WTC11 (cell line): Measurements from ENCODE around the gene DHX9. TPM values are rescaled to one million over a fixed set of nuclear protein-coding genes. Genes with fewer than 3 reads are reported as not detected.

Source experiments
- ATAC-seq: fragments of 200-7000 bp; cut with Tn5 transposase; 2 replicates; pipeline ENCODE4 v1.10.0; 2021; ENCODE audit warnings: mild to moderate bottlenecking, moderate library complexity
- CTCF ChIA-PET: fragments of 300-600 bp; sonication (Branson Sonifier 250); formaldehyde crosslinking; loops from one replicate; lab custom pipeline; 2021; ENCODE audit warnings: antibody characterized with exemption; lab: Charles Lee
- POLR2A ChIA-PET: fragments of 350-600 bp; sonication (Branson Sonifier 250); formaldehyde crosslinking; loops from one replicate; lab custom pipeline; 2021; ENCODE audit warnings: antibody characterized with exemption; lab: Charles Lee
- DNase-seq: peaks from one replicate; pipeline ENCODE4 v3.0.0; 2021; ENCODE audit warnings: low spot score
- H3K27ac Mint-ChIP-seq: 2 replicates; pipeline ENCODE4 v1.8.0; 2021; ENCODE audit warnings: mixed read lengths
- H3K27me3 Mint-ChIP-seq: 2 replicates; pipeline ENCODE4 v1.8.0; 2021; ENCODE audit warnings: low read depth, mild to moderate bottlenecking, moderate library complexity, mixed read lengths
- H3K36me3 Mint-ChIP-seq: 2 replicates; pipeline ENCODE4 v1.8.0; 2021; ENCODE audit warnings: mixed read lengths
- H3K4me1 Mint-ChIP-seq: 2 replicates; pipeline ENCODE4 v1.8.0; 2022; ENCODE audit warnings: mixed read lengths
- H3K4me3 Mint-ChIP-seq: 2 replicates; pipeline ENCODE4 v1.8.0; 2021; ENCODE audit warnings: mild to moderate bottlenecking, moderate library complexity, mixed read lengths
- H3K9me3 Mint-ChIP-seq: 2 replicates; pipeline ENCODE4 v1.8.0; 2021; ENCODE audit warnings: mixed read lengths
- ATF3 ChIP-seq: sonication (generic); formaldehyde crosslinking; conservative IDR thresholded peaks from 2 replicates; pipeline ENCODE4 v1.8.1; 2022; ENCODE audit warnings: mild to moderate bottlenecking, missing genetic modification reagents
- CBFB ChIP-seq: sonication (generic); formaldehyde crosslinking; IDR thresholded peaks from 2 replicates; pipeline ENCODE4 v1.8.1; 2022; ENCODE audit warnings: mild to moderate bottlenecking, low read depth, missing genetic modification reagents
- CDX4 ChIP-seq: fragments of 250-450 bp; sonication (Bioruptor Pico); IDR thresholded peaks from 2 replicates; pipeline ENCODE4 v1.9.0; 2021; ENCODE audit warnings: moderate library complexity, mild to moderate bottlenecking, inconsistent platforms, borderline replicate concordance
- CTCF ChIP-seq: fragments of 200-600 bp; IDR thresholded peaks from 2 replicates; pipeline ENCODE4 v1.8.0; 2022; ENCODE audit warnings: antibody characterized with exemption
- E2F5 ChIP-seq: sonication (generic); formaldehyde crosslinking; IDR thresholded peaks from 2 replicates; pipeline ENCODE4 v1.8.1; 2022; ENCODE audit warnings: mild to moderate bottlenecking, moderate library complexity, missing genetic modification reagents
- EMX1 ChIP-seq: fragments of 250-450 bp; sonication (Bioruptor Pico); IDR thresholded peaks from 2 replicates; pipeline ENCODE4 v1.8.0; 2021; ENCODE audit warnings: mild to moderate bottlenecking
- ERG ChIP-seq: fragments of 250-450 bp; sonication (Bioruptor Pico); IDR thresholded peaks from 2 replicates; pipeline ENCODE4 v1.8.0; 2021; ENCODE audit warnings: mild to moderate bottlenecking
- IRF1 ChIP-seq: sonication (generic); formaldehyde crosslinking; IDR thresholded peaks from 2 replicates; pipeline ENCODE4 v1.8.0; 2023; ENCODE audit warnings: missing genetic modification reagents
- IRF2 ChIP-seq: sonication (generic); formaldehyde crosslinking; IDR thresholded peaks from 2 replicates; pipeline ENCODE4 v1.8.0; 2022; ENCODE audit warnings: low read depth, missing genetic modification reagents, borderline replicate concordance
- KAT7 ChIP-seq: sonication (generic); formaldehyde crosslinking; IDR thresholded peaks from 2 replicates; pipeline ENCODE4 v1.8.1; 2023; ENCODE audit warnings: missing genetic modification reagents, mild to moderate bottlenecking, borderline replicate concordance
- RELA ChIP-seq: sonication (generic); formaldehyde crosslinking; IDR thresholded peaks from 2 replicates; pipeline ENCODE4 v1.8.1; 2022; ENCODE audit warnings: missing genetic modification reagents, mild to moderate bottlenecking, borderline replicate concordance
- TCF7 ChIP-seq: sonication (generic); formaldehyde crosslinking; IDR thresholded peaks from 2 replicates; pipeline ENCODE4 v1.8.0; 2022; ENCODE audit warnings: mild to moderate bottlenecking, low read depth, missing genetic modification reagents, moderate library complexity
- ZBTB21 ChIP-seq: sonication (generic); formaldehyde crosslinking; IDR thresholded peaks from 2 replicates; pipeline ENCODE4 v1.8.1; 2023; ENCODE audit warnings: mild to moderate bottlenecking, missing genetic modification reagents, borderline replicate concordance
- ZNF423 ChIP-seq: fragments of 250-450 bp; sonication (Bioruptor Pico); IDR thresholded peaks from 2 replicates; pipeline ENCODE4 v2.1.2; 2022; ENCODE audit warnings: mild to moderate bottlenecking, moderate library complexity
- ZNF425 ChIP-seq: fragments of 250-450 bp; sonication (Bioruptor Pico); conservative IDR thresholded peaks from 2 replicates; pipeline ENCODE4 v1.9.0; 2021; ENCODE audit warnings: mild to moderate bottlenecking
- total RNA-seq: library from RNA; stranded (reverse); gene quantifications from 3 replicates; pipeline ENCODE4 v1.2.3, GENCODE V29; 2021

DHX9 gene
- total RNA-seq, 1 experiment from 2014 or later, result 280 TPM

GRCh38 chr1:182795563-182796228 is 43.5 kb upstream of the DHX9 start:
- Mint-ChIP-seq H3K27me3 (peaks cover 24% of the 10 kb centered on the region), H3K27ac (no peak overlapping the region), H3K9me3 (no peaks in the 10 kb centered on the region), H3K36me3 (no peaks in the 10 kb centered on the region), H3K4me1 (peaks cover 10% of the 10 kb centered on the region), H3K4me3 (no peak overlapping the region)
- DNase-seq (no peak), ATAC-seq (no peak)
- TF ChIP-seq CTCF, result no peak
- TF ChIP-seq CBFB (CRISPR knock-in tag), result no peak
- TF ChIP-seq IRF2 (CRISPR knock-in tag), result no peak
- no peak for TF ChIP-seq TCF7 (CRISPR knock-in tag)
- TF ChIP-seq EMX1 (CRISPR knock-in tag), result no peak
- TF ChIP-seq ZNF425, result no peak
- TF ChIP-seq ZNF423 (CRISPR knock-in tag), result no peak
- TF ChIP-seq IRF1, result no peak
- no peak for TF ChIP-seq KAT7 (CRISPR knock-in tag)
- TF ChIP-seq ATF3 (CRISPR knock-in tag), result no peak
- no peak for TF ChIP-seq RELA (CRISPR knock-in tag)
- no peak for TF ChIP-seq ZBTB21 (CRISPR knock-in tag)
- no peak for TF ChIP-seq ERG (CRISPR knock-in tag)
- no peak for TF ChIP-seq E2F5 (CRISPR knock-in tag)
- ChIA-PET POLR2A (no interaction called here), CTCF (interaction anchor here (1.4 kb wide), 1 partner anchor 17 kb away, joined by 8 read pairs; no protein-coding TSS in a partner anchor)

- POLR2A ChIA-PET, result no interaction called here
- peaks cover 23% of the 10 kb centered on the region for H3K4me1 Mint-ChIP-seq
- TF ChIP-seq CDX4 (CRISPR knock-in tag) (no peak), E2F5 (CRISPR knock-in tag) (no peak)
- TF ChIP-seq, all 79 proteins: peak for 0
- H3K27ac Mint-ChIP-seq, result no peak overlapping the region
- H3K4me3 Mint-ChIP-seq, result no peak overlapping the region
- no peak for ATAC-seq
- CTCF ChIA-PET, result interaction anchor here (0.9 to 1.9 kb wide), 8 partner anchors 11 to 659 kb away, joined by 3 to 15 read pairs (median 5); no protein-coding TSS in a partner anchor
- H3K9me3 Mint-ChIP-seq, result no peaks in the 10 kb centered on the region
- no peak for DNase-seq
- no peaks in the 10 kb centered on the region for H3K27me3 Mint-ChIP-seq
- H3K36me3 Mint-ChIP-seq, result no peaks in the 10 kb centered on the region
Measured at GRCh38 chr1:182802006-182802803, 36.9 kb upstream of the DHX9 start.
